Stimulated activated CD8-positive, alpha-beta memory T cell treated with anti-CD3 and anti-CD28 coated beads, Interleukin-4, amount 100 ng/mL, for 48 hours (primary cell): ENCODE data around the gene ABHD4.
"Not testable (repeated sequence)": the region's sequence is repeated elsewhere in the genome, so short reads cannot be mapped to it uniquely, and the experiment has no call there.

Experiments
- DNase-seq: peaks from one replicate; pipeline ENCODE4 v3.0.0-alpha.2; 2020

ABHD4 gene

GRCh38 chr14:22630066-22630465, 32.0 kb downstream of the ABHD4 start:
- DNase-seq = no peak

GRCh38 chr14:22630486-22630885, 32.4 kb downstream of the ABHD4 start:
- no peak for DNase-seq

GRCh38 chr14:22634233-22634900, 36.3 kb downstream of the ABHD4 start:
- DNase-seq = no peak

- DNase-seq = not testable (repeated sequence)
Observed at GRCh38 chr14:22635980-22636379, 37.9 kb downstream of the ABHD4 start.

- no peak for DNase-seq
Observed at GRCh38 chr14:22640192-22640591, 42.1 kb downstream of the ABHD4 start.

GRCh38 chr14:22641846-22642245, 43.7 kb downstream of the ABHD4 start:
- no peak for DNase-seq

GRCh38 chr14:22644305-22644635, 46.2 kb downstream of the ABHD4 start, which contains the start of gene OR6J1:
Gene OR6J1 (minus strand): TSS chr14:22644352. CDS start chr14:22634811, 9,541 bp downstream.
- no peak for DNase-seq

GRCh38 chr14:22646570-22647254, 48.6 kb downstream of the ABHD4 start:
- DNase-seq = no peak

GRCh38 chr14:22648506-22648905, 50.4 kb downstream of the ABHD4 start:
- no peak for DNase-seq

- no peak for DNase-seq
Observed at GRCh38 chr14:22650046-22650739, 52.1 kb downstream of the ABHD4 start.

GRCh38 chr14:22650960-22651521, 52.9 kb downstream of the ABHD4 start:
- no peak for DNase-seq

- DNase-seq = no peak
Observed at GRCh38 chr14:22651586-22651985, 53.5 kb downstream of the ABHD4 start.

GRCh38 chr14:22653012-22653621, 55.0 kb downstream of the ABHD4 start:
- DNase-seq = peak; percentile 70

- no peak for DNase-seq
Observed at GRCh38 chr14:22656226-22656625, 58.1 kb downstream of the ABHD4 start.

GRCh38 chr14:22656945-22657731, 59.0 kb downstream of the ABHD4 start:
- DNase-seq = no peak

- no peak for DNase-seq
Observed at GRCh38 chr14:22657861-22658260, 59.8 kb downstream of the ABHD4 start.

GRCh38 chr14:22658946-22659345, 60.8 kb downstream of the ABHD4 start:
- DNase-seq = no peak

GRCh38 chr14:22660654-22661053, 62.6 kb downstream of the ABHD4 start:
- DNase-seq = no peak
